SK-N-SH (cell line): Measurements from ENCODE around the gene XRN2. TPM values are rescaled to one million over a fixed set of nuclear protein-coding genes. Genes with fewer than 3 reads are reported as not detected.

ENCODE experiments used
- CTCF ChIA-PET: fragments of 300-600, 350-600 bp; formaldehyde crosslinking; extraction: SDS; loops from one replicate; lab custom pipeline; 2021; lab: Yijun Ruan, JAX
- POLR2A ChIA-PET: fragments of 350-600 bp; sonication (Branson Sonifier 250); formaldehyde crosslinking; extraction: SDS; loops from one replicate; lab custom pipeline; 2020; ENCODE audit warnings: antibody characterized with exemption, inconsistent platforms; lab: Yijun Ruan, JAX
- DNase-seq: peaks from one replicate; pipeline ENCODE4 v3.0.0; 2012
- H2AFZ ChIP-seq: fragments of 200-600 bp; sonication (generic); 2 replicates; pipeline ENCODE4 v1.8.1; 2016; ENCODE audit warnings: antibody characterized with exemption, mild to moderate bottlenecking, low read depth
- H3F3A ChIP-seq: fragments of 200-600 bp; sonication (generic); replicated peaks from 2 replicates; pipeline ENCODE3; 2016; ENCODE audit warnings: antibody characterized with exemption, mild to moderate bottlenecking; ENCODE audit not compliant: insufficient read depth
- H3K27ac ChIP-seq, 2 experiments: fragments of 200-500 bp in 1 of 2; fragments of 200-600 bp in 1 of 2; sonication (Bioruptor generic) in 1 of 2; sonication (generic), shearing (Covaris generic) in 1 of 2; 2 replicates each; pipeline versions ENCODE4 v1.5.1 to v1.6.1; 2014 to 2016; ENCODE audit warnings: low read depth in 2 of 2, inconsistent platforms in 1 of 2, low read length in 1 of 2, mild to moderate bottlenecking in 1 of 2, mixed read lengths in 1 of 2
- H3K27me3 ChIP-seq: fragments of 200-600 bp; sonication (generic), shearing (Covaris generic); 2 replicates; pipeline ENCODE4 v1.6.1; 2016; ENCODE audit warnings: mixed run types; ENCODE audit not compliant: insufficient read depth
- H3K36me3 ChIP-seq, 2 experiments: fragments of 200-500 bp in 1 of 2; fragments of 200-600 bp in 1 of 2; sonication (Bioruptor generic) in 1 of 2; sonication (generic) in 1 of 2; replicated peaks in 1 of 2; 2 replicates each; pipeline versions ENCODE3 to v1.5.1; 2014 to 2016; ENCODE audit warnings: low read length in 1 of 2, mild to moderate bottlenecking in 1 of 2; ENCODE audit not compliant: insufficient read depth in 2 of 2, control insufficient read depth in 1 of 2
- H3K4me1 ChIP-seq, 2 experiments: fragments of 200-500 bp in 1 of 2; fragments of 200-600 bp in 1 of 2; sonication (Bioruptor generic) in 1 of 2; sonication (generic), shearing (Covaris generic) in 1 of 2; 2 replicates each; pipeline versions ENCODE4 v1.5.1 to v1.6.1; 2014 to 2016; ENCODE audit warnings: low read depth in 1 of 2, low read length in 1 of 2, mixed run types in 1 of 2; ENCODE audit not compliant: insufficient read depth in 2 of 2, control insufficient read depth in 1 of 2
- H3K4me2 ChIP-seq: fragments of 200-600 bp; sonication (generic), shearing (Covaris generic); 2 replicates; pipeline ENCODE4 v1.6.1; 2017; ENCODE audit warnings: mixed run types
- H3K4me3 ChIP-seq, 2 experiments: fragments of 200-500 bp in 1 of 2; fragments of 200-600 bp in 1 of 2; sonication (Bioruptor generic) in 1 of 2; sonication (generic), shearing (Covaris generic) in 1 of 2; 2 replicates each; pipeline versions ENCODE4 v1.5.1 to v1.8.1; 2014 to 2016; ENCODE audit warnings: low read depth in 2 of 2, inconsistent platforms in 1 of 2, low read length in 1 of 2, mild to moderate bottlenecking in 1 of 2, mixed read lengths in 1 of 2, moderate library complexity in 1 of 2
- H3K79me2 ChIP-seq: fragments of 200-600 bp; sonication (generic); 2 replicates; pipeline ENCODE4 v1.8.1; 2017; ENCODE audit warnings: mild to moderate bottlenecking; ENCODE audit not compliant: insufficient read depth
- H3K9ac ChIP-seq: fragments of 200-600 bp; sonication (generic); 2 replicates; pipeline ENCODE4 v1.6.1; 2017; ENCODE audit warnings: mixed run types
- H3K9me2 ChIP-seq: fragments of 200-600 bp; sonication (generic); 2 replicates; pipeline ENCODE4 v1.6.1; 2017; ENCODE audit warnings: mixed run types
- H3K9me3 ChIP-seq: fragments of 200-600 bp; sonication (generic); 2 replicates; pipeline ENCODE4 v1.6.1; 2017; ENCODE audit warnings: mixed run types, mild to moderate bottlenecking, moderate library complexity
- H4K20me1 ChIP-seq: fragments of 200-600 bp; sonication (generic); 2 replicates; pipeline ENCODE4 v1.6.1; 2017; ENCODE audit warnings: mild to moderate bottlenecking, mixed run types; ENCODE audit not compliant: insufficient read depth
- CHD2 ChIP-seq: fragments of 150-350 bp; IDR thresholded peaks from 2 replicates; pipeline ENCODE4 v1.6.1; 2018; ENCODE audit warnings: low read length; ENCODE audit not compliant: partially characterized antibody
- CTCF ChIP-seq: fragments of 200-600 bp; sonication (generic); IDR thresholded peaks from 2 replicates; pipeline ENCODE4 v1.6.1; 2017; ENCODE audit warnings: antibody characterized with exemption, mild to moderate bottlenecking, moderate library complexity
- MXI1 ChIP-seq: IDR thresholded peaks from 2 replicates; pipeline ENCODE4 v1.6.1; 2012; ENCODE audit warnings: mild to moderate bottlenecking, low read depth, low read length, improper control_type of control experiment
- SIN3A ChIP-seq: IDR thresholded peaks from 2 replicates; pipeline ENCODE4 v1.6.1; 2012; ENCODE audit warnings: low read depth, mild to moderate bottlenecking, low read length, moderate library complexity, borderline replicate concordance
- SMC3 ChIP-seq: IDR thresholded peaks from 2 replicates; pipeline ENCODE4 v1.6.1; 2012; ENCODE audit warnings: low read depth, low read length, improper control_type of control experiment
- WGBS: methylation state at CpG from one replicate; pipeline ENCODE4 v1.1.6; 2017; ENCODE audit warnings: low lambda C conversion rate; 5-methylcytosine and 5-hydroxymethylcytosine counted together
- polyA plus RNA-seq, 3 experiments: library from polyadenylated mRNA; depleted of rRNA; stranded (reverse); fragments of >200 nt; gene quantifications; 2 replicates each; pipeline ENCODE4 v1.2.3, GENCODE V29; 2012
- small RNA-seq, 7 experiments: library from RNA; depleted of rRNA; stranded (forward); fragments of <200 nt; gene quantifications; one replicate each; pipeline ENCODE3, GENCODE V24; 2012
- TF ChIP-seq, protein P1 (sequence below): fragments of 150-350 bp; IDR thresholded peaks from 2 replicates; pipeline ENCODE4 v1.6.1; 2017; ENCODE audit warnings: antibody characterized with exemption, low read length, low read depth, borderline replicate concordance

Gene XRN2
- polyA plus RNA-seq, 1 of the 3 experiments (the other 2 are of a cell fraction), result 44.5 TPM

DNA sequence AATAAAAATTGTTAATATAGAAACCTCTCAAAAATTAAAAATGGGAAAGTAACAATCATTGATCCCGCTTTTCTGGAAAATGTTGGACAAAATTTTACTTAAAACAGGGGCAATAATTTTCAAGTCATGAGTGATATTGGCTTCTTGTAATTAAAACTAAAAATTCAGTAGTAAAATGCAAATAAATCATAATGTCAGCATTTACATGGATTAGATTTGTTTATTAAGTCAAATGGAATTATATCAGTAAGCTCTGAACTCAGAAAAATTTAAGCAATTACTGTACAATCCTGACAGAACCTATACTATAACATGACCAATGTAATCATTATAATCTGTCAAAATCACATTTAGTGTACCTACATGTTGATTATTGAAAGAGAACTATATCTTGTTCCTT lies 134.1 kb downstream of the XRN2 start:
- no peak overlapping the region for H3K4me2 ChIP-seq
- no peaks in the 10 kb centered on the region for H3K9me3 ChIP-seq
- H2AFZ ChIP-seq, result no peak overlapping the region
- no peak overlapping the region for H3K4me3 ChIP-seq
- DNase-seq, result no peak
- no peaks in the 10 kb centered on the region for H3K79me2 ChIP-seq
- CTCF ChIA-PET, result no interaction called here
- WGBS, result 10% methylated on average over 1 of the region's 1 CpG
- H3K9ac ChIP-seq, result no peak overlapping the region
- peaks cover 5% of the 10 kb centered on the region for H3F3A ChIP-seq
- H3K27ac ChIP-seq, result no peak overlapping the region
- POLR2A ChIA-PET, result no interaction called here
- H3K4me1 ChIP-seq, result no peaks in the 10 kb centered on the region
- no peaks in the 10 kb centered on the region for H3K36me3 ChIP-seq
- TF ChIP-seq CTCF, result no peak
- TF ChIP-seq SIN3A, result no peak
- TF ChIP-seq SMC3, result no peak
- TF ChIP-seq CHD2, result no peak
- no peak for TF ChIP-seq MXI1
- H4K20me1 ChIP-seq, result no peaks in the 10 kb centered on the region
- peaks cover 10% of the 10 kb centered on the region; the same call in 1 of the 2 replicates for H3K27me3 ChIP-seq
- H3K9me2 ChIP-seq, result no peaks in the 10 kb centered on the region

DNA sequence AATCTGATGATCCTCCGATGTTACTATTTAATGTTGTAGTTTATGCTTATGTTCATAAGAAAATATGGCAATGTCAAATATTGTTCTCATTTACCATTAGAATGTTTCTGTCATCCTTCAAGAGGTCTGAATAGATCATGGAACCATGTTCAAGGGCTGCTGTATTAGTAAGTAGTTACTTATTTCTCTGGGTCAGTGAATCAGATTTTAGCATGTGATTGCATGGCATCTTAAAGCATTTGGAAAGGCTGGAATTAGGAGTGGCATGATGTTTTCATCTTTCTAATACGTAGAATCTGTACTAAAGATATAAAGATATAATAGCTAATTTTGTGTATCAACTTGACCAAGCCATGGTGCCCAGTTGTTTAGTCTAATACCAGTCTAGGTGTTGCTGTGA lies 134.7 kb downstream of the XRN2 start:
- peaks cover 4% of the 10 kb centered on the region for H3F3A ChIP-seq
- no peaks in the 10 kb centered on the region for H3K4me1 ChIP-seq
- ChIA-PET POLR2A (no interaction called here), CTCF (no interaction called here)
- 6% methylated on average over 2 of the region's 2 CpGs for WGBS
- no peaks in the 10 kb centered on the region for H3K36me3 ChIP-seq
- no peak overlapping the region for H3K9ac ChIP-seq
- peaks cover 14% of the 10 kb centered on the region; the same call in 1 of the 2 replicates for H3K27me3 ChIP-seq
- no peak overlapping the region for H3K27ac ChIP-seq
- no peak for DNase-seq
- H3K9me3 ChIP-seq, result no peaks in the 10 kb centered on the region
- H3K9me2 ChIP-seq, result no peaks in the 10 kb centered on the region
- H4K20me1 ChIP-seq, result no peaks in the 10 kb centered on the region
- no peak overlapping the region for H2AFZ ChIP-seq
- TF ChIP-seq, protein P1, sequence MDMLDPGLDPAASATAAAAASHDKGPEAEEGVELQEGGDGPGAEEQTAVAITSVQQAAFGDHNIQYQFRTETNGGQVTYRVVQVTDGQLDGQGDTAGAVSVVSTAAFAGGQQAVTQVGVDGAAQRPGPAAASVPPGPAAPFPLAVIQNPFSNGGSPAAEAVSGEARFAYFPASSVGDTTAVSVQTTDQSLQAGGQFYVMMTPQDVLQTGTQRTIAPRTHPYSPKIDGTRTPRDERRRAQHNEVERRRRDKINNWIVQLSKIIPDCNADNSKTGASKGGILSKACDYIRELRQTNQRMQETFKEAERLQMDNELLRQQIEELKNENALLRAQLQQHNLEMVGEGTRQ, result no peak
- H3K79me2 ChIP-seq, result no peaks in the 10 kb centered on the region
- H3K4me2 ChIP-seq, result no peak overlapping the region
- H3K4me3 ChIP-seq, result no peak overlapping the region

Small RNAs within 50 kb of the gene (small RNA-seq; reads per million reads assigned to genes)
- gene RN7SKP140, result 0 to 0.21 (median 0) reads per million in 7 experiments

Other genes with a start within 250 kb of the XRN2 start
- not detected in 2 replicates for gene LINC00237, start 197.0 kb upstream of the XRN2 start, polyA plus RNA-seq (2012; rRNA removed)
- 3.9 and 5.5 TPM in 2 replicates for gene KIZ, start 177.2 kb upstream of the XRN2 start, polyA plus RNA-seq (2012; rRNA removed)
- gene NKX2-4, start 94.2 kb downstream of the XRN2 start, polyA plus RNA-seq (2012; rRNA removed), result not detected in 2 replicates
- not detected in 2 replicates for gene NKX2-2, start 210.7 kb downstream of the XRN2 start, polyA plus RNA-seq (2012; rRNA removed)